AG09319 (cell line): ENCODE measurements around the gene MLLT10.

Experiments
- DNase-seq: peaks from one replicate; pipeline ENCODE4 v3.0.0-alpha.2; 2010; ENCODE audit warnings: low read depth; ENCODE audit errors: extremely low read depth
- CTCF ChIP-seq: IDR thresholded peaks from 2 replicates; pipeline ENCODE4 v1.5.1; 2011; ENCODE audit warnings: low read depth, mild to moderate bottlenecking, inconsistent platforms, low read length, moderate library complexity

The MLLT10 gene

DNA sequence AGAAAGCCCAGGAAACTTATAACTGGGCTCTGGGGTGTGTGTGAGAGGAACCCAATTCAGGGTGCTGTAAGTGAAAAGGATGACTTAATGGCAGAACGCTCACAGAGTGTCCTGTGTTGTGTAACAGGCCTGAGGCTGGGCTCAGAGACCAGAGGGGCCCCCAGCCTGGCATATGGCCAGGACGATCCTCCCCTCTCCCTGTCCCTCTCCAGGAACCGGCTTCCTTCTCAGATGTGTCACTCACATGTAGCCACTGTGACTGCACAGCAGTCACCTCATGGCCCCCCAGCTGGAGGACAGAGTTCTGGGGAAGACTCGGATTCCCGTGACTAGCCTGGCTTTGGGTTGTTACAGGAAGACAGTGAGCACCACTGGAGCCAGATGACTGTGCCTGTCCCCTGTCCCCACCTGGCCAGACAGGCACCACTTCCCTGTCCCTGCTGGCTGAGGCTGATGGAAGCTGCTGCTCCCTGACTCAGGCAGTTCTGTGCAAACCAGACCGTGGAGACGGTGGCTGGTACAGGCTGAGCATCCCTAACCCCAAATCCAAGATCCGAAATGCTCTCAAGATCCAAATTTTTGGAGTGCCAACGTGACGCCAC lies 220.5 kb downstream of the MLLT10 start:
- TF ChIP-seq CTCF, result no peak
- DNase-seq, result no peak

DNA sequence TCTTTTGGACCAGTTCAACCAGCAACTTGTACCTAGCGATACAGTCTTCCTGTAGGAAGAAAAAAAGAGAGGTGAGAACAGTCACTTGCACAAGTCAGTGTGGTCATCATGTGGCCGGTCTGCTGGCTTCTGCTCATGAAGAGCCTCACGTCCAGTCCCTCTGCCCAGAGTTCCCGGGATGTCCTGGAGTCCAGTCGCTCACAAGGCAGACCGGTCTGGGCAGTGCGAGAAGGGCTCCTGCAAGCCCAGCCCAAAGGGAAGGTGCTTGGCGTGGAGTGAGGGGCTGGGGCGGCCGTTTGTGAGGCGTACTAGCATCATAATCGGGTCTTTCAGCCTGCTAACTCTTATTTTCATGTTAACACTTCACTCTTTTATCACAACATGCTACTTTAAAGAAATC lies 222.7 kb downstream of the MLLT10 start:
- no peak for DNase-seq
- TF ChIP-seq CTCF, result no peak

GRCh38 chr10:21757185-21757901 lies 223.3 kb downstream of the MLLT10 start:
- TF ChIP-seq CTCF, result no peak
- DNase-seq, result no peak

DNA sequence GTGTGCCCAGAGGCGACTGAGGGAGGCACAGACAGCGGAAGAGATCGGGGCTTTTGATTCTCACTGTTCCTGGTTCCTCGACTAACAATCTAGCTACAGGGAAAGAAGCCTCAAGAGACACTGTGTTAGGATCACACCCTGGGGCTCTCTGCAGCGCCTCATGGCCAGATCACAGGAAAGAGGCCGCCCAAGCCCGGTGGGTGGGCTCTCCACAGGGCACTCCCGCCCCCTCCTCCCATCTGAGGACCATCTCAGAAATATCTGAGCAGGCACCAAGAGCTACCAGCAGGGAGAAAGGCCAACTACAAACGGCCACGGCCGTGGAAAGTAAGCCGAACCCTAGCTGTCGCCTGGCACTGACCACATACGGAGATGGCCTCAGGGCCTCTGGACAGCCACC lies 224.2 kb downstream of the MLLT10 start:
- DNase-seq, result no peak
- no peak for TF ChIP-seq CTCF

- TF ChIP-seq CTCF, result no peak
- DNase-seq, result no peak
Measured at GRCh38 chr10:21758696-21759095, 224.7 kb downstream of the MLLT10 start.

- TF ChIP-seq CTCF, result no peak
- DNase-seq, result no peak
Measured at GRCh38 chr10:21759232-21759631, 225.2 kb downstream of the MLLT10 start.

DNA sequence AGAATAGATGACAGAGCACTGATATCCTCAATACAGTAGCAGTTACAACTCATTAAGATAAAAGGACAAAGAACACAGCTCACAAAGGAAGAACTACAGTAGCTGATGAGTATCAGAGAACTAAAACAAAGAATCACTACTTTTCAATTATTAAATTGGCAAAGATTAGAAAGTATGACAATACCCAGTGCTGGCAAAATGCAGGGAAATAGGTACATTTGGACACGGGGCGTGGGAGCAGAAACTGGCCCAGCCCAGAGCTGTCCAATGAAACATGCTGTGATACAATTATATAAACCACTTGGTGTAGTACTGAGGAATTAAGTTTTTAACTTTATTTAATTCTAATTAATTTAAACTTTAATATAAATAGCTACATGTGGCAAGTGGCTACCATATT lies 226.3 kb downstream of the MLLT10 start:
- DNase-seq, result no peak
- no peak for TF ChIP-seq CTCF
